ENCODE data around the gene DACT2.
A peak's percentile ranks its signal among the peaks of the same experiment; 100 is the strongest.

DACT2 gene

GRCh38 chr6:168336967-168337366 is 17.4 kb upstream of the DACT2 start:
- no peak overlapping the region for H3K4me3 ChIP-seq (ENCODE audit: low read depth, low read length)
- no peak for DNase-seq (ENCODE audit: low read depth)
- no peak for TF ChIP-seq CTCF (IDR thresholded peaks at IDR 0.05; ENCODE audit: control insufficient read depth, extremely low read depth, insufficient read depth)

- no peak for TF ChIP-seq CTCF (IDR thresholded peaks at IDR 0.05; ENCODE audit: control insufficient read depth, extremely low read depth, insufficient read depth)
- no peak for DNase-seq (ENCODE audit: low read depth)
- H3K4me3 ChIP-seq (ENCODE audit: low read depth, low read length) = no peak overlapping the region
These were observed 14.4 kb upstream of the DACT2 start for GRCh38 chr6:168333989-168334388.

GRCh38 chr6:168333491-168333890 is 13.9 kb upstream of the DACT2 start:
- no peak for DNase-seq (ENCODE audit: low read depth)
- TF ChIP-seq CTCF (IDR thresholded peaks at IDR 0.05; ENCODE audit: control insufficient read depth, extremely low read depth, insufficient read depth) = no peak
- no peak overlapping the region for H3K4me3 ChIP-seq (ENCODE audit: low read depth, low read length)

- peak; percentile 26; the same call in 1 of the 2 replicates for TF ChIP-seq CTCF (IDR thresholded peaks at IDR 0.05; ENCODE audit: control insufficient read depth, extremely low read depth, insufficient read depth)
- H3K4me3 ChIP-seq (ENCODE audit: low read depth, low read length) = no peak overlapping the region
- no peak for DNase-seq (ENCODE audit: low read depth)
These were observed 13.5 kb upstream of the DACT2 start for GRCh38 chr6:168333039-168333438.

GRCh38 chr6:168332020-168332419 is 12.4 kb upstream of the DACT2 start:
- TF ChIP-seq CTCF (IDR thresholded peaks at IDR 0.05; ENCODE audit: control insufficient read depth, extremely low read depth, insufficient read depth) = no peak
- DNase-seq (ENCODE audit: low read depth) = no peak
- H3K4me3 ChIP-seq (ENCODE audit: low read depth, low read length) = no peak overlapping the region

- no peak for TF ChIP-seq CTCF (IDR thresholded peaks at IDR 0.05; ENCODE audit: control insufficient read depth, extremely low read depth, insufficient read depth)
- H3K4me3 ChIP-seq (ENCODE audit: low read depth, low read length) = no peak overlapping the region
- DNase-seq (ENCODE audit: low read depth) = no peak
These were observed 11.5 kb upstream of the DACT2 start for GRCh38 chr6:168331058-168331457.

- TF ChIP-seq CTCF (IDR thresholded peaks at IDR 0.05; ENCODE audit: control insufficient read depth, extremely low read depth, insufficient read depth) = no peak
- no peak overlapping the region for H3K4me3 ChIP-seq (ENCODE audit: low read depth, low read length)
- no peak for DNase-seq (ENCODE audit: low read depth)
These were observed 10.8 kb upstream of the DACT2 start for GRCh38 chr6:168330403-168330802.

Data from LNCaP clone FGC (cell line).